ENCODE data around the gene CMPK2.

The CMPK2 gene

DNA sequence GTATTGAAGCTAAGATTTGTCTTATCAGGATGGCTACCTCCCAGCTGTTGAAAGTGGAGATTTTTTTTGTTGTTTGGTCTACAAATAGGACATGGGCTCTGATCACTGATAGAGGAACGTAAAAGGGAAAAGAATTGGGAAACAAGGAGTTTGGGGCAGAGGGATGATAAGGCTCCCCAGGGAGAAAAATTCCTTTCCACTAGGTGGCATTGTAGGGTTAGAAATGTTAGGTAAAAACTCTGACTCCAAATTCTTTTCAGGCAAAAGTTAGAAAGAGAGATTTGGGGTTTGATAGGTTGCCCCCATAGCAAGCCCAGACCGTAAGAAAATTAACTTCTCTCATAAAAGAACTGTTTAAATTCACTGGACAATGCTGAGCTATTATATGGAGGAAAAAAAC is 19.8 kb downstream of the CMPK2 start:
- in situ Hi-C loops (cut with MboI; ENCODE audit: low sequenced_read_pairs) = no loop called here

DNA sequence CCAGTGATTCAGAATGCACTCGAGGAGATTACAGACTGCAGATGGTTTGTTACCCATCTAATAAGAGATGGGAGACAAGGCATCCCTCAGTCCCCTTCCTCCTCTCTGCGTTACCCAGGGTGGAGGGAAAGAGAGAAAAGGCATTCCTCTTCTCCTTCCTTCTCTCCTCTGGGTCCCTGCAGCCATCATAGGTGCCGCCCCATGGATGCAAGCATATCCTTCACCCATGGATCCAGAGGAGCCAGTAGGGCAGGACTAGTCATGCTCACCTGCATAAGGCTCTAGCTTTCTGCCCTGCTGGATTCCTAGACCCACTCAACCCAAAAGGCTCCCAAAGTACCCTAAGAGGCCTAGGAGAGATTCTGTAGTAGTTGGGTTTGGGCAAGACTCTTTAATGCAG is 20.4 kb downstream of the CMPK2 start:
- in situ Hi-C loops (cut with MboI; ENCODE audit: low sequenced_read_pairs) = no loop called here

DNA sequence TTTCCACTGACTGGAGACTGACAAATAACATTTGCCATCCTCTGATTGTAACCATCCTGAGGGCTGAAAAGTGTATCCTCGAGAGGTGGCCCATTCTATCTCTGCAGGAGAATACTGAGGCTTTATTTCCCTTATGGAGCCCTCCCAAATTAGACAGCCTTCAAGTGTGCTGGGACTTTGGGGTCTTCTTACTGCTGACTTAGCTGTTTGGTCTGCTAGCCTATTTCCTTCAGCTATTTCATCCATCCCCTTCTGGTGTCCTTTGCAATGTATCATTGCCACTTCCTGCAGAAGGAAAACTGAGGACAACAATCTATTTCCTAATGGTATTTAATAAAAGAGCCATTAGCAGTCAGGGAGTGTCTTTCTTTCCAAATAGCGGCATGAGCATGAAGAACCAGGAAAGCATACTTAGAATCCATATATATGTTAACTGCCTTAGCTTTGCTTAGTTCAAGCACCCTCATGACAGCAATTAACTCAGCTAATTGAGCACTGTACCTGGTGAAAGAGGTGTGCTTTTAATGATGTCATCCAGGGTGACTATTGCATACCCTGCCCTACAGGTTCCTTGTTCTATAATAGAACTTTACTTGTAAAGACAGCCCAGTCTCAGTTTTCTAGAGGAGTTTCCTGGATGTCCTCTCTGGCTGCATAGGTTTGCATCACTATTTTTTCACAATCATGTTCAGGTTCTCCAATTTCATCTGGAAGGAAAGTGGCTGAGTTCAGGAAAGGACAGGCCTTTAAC is 24.0 kb downstream of the CMPK2 start:
- in situ Hi-C loops (cut with MboI; ENCODE audit: low sequenced_read_pairs) = no loop called here

DNA sequence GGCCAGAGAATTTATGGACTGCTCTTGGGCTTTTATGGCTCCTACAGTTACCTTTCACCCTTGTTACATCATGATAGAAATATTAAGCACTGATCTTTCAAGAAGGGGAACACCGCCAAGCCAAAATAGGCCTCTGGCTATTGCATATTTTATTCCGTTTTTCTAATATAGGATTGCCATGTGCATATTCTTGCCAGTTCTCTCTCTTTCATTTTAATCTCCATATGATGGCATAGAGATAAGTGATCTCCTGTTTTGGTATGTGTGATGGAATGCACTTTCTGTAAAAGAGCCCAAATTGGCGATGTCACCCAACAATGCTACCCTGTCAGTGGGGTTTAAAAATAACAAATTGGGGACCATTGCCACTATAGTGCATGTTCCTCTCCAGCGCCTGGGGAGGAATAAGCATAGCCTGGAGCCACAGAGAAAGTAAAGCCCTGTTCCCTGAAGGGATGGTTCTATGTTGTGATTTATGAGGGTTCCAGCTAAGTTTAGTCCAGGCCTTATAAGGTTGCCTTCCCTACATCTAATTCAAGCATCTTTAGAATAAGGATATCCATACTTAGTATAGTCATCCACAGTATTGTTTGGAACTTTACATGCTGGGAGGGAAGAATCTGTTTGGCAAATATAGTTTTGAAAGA is 26.9 kb downstream of the CMPK2 start:
- in situ Hi-C loops (cut with MboI; ENCODE audit: low sequenced_read_pairs) = no loop called here

DNA sequence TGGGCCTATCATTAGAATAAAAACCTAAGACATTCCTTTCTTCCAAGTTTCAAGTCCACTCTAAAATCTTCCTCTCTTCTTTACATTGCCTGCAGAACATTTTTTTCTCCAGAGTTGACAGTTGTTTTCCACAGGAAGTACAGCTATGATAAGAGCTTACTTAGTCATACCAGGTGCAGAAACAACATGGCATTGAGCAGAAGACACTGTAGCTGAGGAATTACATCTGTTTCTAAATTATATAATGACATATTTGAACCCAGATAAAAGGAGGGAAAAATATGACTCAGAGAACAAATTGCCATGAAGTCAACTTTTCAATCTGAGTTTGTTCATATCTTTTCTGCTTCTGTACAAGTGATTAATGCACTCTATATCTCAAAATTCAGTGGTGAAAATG is 30.2 kb downstream of the CMPK2 start:
- in situ Hi-C loops (cut with MboI; ENCODE audit: low sequenced_read_pairs) = no loop called here

DNA sequence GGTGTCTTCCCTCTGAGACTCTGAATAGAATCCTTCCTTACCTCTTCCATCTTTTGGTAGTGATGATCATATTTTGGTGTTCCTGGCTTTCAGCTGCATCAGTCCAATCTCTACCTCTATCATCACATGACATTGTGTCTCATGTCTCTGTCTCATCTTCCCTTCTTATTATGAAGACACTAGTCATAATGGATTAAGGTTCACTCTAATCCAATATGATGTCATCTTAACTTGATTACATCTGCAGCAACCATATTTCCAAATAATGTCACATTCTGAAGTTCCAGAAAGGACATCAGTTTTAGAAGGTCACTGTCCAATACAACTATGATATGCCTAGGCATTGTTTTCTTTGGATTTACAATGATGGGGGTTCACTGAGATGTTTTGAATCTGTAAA is 31.5 kb downstream of the CMPK2 start:
- in situ Hi-C loops (cut with MboI; ENCODE audit: low sequenced_read_pairs) = no loop called here

DNA sequence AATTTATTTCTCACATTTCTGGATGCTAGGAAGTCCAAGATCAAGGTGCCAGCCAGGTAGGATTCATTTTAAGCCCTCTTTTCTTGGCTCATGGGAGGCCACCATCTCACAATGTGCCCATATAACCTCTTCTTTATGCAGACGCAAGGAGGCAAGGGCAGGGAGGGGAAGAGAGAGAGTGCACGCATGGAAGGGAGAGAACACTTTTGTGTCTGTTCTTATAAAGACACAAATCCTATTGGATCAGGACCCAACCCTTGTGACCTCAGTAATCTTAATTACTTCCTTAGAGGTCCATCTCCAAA is 32.5 kb downstream of the CMPK2 start:
- in situ Hi-C loops (cut with MboI; ENCODE audit: low sequenced_read_pairs) = no loop called here

DNA sequence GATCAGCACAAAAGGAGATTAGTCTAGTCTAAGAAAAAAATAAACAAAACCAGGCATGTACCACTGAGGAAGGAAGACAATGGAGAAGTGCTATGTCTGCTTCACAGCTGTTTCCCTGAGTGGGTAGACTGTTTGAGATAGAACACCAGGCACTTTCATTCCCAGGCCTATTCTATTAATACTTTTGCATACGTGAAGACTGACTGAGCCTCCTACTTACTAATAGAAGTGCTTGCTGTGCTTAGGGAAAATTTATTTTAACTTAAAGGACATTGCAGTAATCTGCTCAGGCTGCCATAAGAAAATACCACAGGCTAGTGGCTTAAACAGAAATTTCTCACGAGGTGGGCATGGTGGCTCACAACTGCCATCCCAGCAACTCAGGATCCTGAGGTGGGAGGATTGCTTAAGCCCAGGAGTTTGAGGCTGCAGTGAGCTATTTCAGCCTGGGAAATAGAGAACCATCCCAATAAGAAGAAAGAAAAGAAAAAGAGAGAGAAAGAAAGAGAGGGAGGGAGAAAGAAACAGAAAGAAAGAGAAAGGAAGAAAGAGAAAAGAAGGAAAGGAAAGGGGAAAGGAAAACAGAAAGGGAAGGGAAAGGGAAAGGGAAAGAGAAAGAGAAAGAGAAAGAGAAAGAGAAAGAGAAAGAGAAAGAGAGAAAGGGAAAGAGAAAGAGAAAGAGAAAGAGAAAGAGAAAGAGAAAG is 33.0 kb downstream of the CMPK2 start:
- in situ Hi-C loops (cut with MboI; ENCODE audit: low sequenced_read_pairs) = no loop called here

DNA sequence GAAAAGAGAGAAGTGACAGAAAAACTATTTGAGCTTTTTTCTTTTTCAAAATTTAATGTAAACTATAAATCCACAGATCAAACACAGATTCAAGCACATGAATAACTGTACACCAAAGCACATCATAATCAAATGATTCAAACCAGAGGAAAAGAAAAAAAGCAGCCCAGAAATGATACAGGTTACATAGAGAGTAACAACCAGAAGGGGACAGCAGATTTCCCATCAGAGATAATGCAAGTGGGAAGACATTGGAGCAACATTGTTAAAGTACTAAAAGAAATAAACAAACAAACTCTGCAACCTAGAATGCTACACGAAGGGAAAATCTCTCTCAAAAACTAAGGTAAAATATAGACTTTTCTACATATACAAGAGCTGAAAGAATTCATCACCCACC is 34.5 kb downstream of the CMPK2 start:
- in situ Hi-C loops (cut with MboI; ENCODE audit: low sequenced_read_pairs) = no loop called here

DNA sequence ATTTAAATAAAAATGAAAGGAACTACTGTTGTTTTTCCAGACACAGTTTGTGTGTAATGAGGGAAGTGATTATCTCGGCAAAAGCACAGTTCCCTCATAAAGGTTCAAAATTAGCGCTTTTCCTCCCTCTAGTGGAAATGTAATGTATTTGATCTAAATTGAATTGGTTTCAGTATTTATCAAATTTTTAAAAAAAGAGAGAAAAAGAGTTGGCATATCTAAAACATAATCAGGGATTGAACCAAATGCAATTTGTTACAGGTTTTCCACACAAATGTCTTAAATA is 37.5 kb downstream of the CMPK2 start:
- in situ Hi-C loops (cut with MboI; ENCODE audit: low sequenced_read_pairs) = no loop called here

DNA sequence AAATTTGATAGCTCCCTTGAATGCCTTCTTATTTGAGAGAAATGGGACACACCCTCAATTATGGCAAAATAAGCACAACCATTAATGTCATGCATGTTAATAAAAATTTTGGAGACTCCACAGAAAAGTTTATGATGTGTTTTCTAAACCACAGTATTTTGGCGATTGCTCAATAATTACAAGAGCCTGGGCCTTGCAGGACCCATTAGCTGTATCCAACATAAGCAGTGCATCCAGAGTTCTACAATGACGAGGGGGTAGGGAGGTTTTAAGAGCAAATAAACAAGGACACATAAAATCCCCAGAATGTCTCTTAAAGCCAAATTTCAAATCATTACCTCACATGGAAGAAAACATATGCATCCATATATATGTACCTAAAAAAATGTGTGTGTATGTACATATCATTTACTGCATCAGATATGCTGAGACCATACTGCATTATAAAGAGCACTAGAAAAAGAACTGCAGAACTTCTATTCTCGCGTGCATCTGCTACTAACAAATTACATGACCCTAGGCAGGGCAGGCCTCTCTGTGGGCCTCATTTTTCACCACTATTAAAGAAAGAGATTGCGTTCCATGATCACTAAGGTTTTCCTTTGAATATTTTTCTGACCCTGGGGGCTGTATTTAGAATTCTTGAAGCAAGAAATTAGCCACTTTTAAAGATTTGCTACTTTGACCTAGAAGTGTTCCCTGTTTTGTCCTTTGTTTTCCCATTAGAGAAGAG is 38.0 kb downstream of the CMPK2 start:
- in situ Hi-C loops (cut with MboI; ENCODE audit: low sequenced_read_pairs) = no loop called here

DNA sequence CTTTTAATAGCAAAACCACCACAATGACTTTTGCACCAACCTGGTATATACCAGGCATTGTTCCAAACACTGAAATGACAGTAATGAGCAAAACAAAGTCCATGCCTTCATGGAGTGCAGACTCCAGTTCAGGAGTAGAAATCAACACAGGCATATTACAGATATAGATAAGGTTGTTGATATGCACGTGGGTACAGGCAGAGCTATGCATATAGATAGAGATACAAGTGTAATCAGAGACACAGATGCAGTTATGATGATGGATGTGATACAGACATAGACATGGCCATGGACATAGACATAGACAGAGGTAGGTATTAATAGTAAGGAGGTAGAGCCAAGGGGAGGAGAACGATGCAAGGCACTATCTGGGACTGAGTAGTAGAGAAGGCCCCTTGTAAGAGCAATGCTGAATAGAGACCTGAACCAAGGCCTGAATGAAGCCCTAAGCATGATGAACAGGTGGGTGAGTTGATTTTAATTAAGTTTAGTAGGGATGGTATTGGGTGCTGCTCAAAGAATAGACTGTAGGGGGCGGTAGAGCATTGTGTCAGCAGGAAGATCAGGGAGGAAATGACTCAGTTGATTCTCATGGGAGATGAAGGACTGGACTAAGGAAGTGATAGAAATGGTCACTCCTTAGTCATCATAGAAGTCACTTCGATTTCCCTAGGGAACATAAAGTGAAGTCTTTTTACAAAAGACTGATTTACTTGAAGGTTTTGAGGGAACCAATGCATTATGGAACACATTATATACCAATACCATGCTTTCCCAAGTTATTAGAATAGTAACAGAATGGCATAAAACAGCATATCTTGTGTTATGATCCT is 39.4 kb downstream of the CMPK2 start:
- in situ Hi-C loops (cut with MboI; ENCODE audit: low sequenced_read_pairs) = no loop called here

DNA sequence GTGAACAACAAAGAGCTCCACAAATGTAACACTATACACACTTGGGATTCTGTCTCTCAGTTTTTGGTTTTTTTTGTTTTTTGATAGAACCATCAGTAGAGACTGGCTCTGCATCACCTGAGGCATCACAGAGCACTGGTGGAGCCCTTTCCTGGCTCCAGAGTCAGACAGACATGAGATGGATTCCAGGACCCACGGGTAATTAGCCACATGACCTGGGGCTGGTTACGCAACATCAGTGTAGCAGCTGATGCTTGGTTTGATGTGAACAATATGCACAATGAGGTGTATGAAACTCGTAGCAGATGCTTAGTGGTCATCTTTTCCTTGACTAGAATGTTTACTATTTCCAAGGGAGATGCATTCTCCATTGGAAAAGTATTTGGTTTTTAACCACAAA is 40.7 kb downstream of the CMPK2 start:
- in situ Hi-C loops (cut with MboI; ENCODE audit: low sequenced_read_pairs) = no loop called here

DNA sequence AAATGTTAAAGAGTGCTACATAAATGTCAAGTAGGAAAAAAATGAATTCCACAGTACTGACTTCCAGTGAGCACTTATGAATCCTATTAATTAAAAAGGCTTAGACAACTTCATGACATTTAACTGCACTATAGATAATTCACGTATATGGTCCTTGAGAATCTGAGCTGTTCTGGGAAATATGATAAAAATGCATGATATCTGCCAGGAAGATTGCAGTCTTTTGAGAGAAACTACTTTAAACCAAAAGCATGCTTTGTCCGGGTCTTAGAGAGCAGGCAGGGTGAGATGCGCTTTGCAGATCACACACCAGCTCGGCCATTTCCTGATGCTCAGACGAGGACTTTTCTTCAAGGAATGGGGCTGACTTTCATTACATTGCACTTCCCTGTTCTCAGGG is 42.6 kb downstream of the CMPK2 start:
- in situ Hi-C loops (cut with MboI; ENCODE audit: low sequenced_read_pairs) = no loop called here

DNA sequence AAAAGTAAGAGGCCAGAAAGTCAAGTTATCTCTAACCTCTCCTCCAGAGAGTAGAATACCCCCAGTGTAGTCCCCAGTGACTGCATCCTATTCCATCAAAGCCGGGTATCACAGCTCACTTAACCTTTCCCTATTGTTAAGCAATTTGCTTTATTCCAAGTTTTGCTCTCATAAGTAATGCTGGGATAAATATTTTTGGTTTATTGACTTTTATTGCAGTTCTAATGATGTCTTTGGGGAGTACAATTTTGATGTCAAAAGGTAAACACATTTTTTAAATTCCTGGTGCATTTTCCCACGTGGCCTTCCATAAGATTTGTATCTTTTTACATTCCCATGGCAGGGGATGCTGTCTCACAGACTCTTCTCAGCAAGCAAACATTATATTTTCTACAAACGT is 43.3 kb downstream of the CMPK2 start:
- in situ Hi-C loops (cut with MboI; ENCODE audit: low sequenced_read_pairs) = no loop called here

DNA sequence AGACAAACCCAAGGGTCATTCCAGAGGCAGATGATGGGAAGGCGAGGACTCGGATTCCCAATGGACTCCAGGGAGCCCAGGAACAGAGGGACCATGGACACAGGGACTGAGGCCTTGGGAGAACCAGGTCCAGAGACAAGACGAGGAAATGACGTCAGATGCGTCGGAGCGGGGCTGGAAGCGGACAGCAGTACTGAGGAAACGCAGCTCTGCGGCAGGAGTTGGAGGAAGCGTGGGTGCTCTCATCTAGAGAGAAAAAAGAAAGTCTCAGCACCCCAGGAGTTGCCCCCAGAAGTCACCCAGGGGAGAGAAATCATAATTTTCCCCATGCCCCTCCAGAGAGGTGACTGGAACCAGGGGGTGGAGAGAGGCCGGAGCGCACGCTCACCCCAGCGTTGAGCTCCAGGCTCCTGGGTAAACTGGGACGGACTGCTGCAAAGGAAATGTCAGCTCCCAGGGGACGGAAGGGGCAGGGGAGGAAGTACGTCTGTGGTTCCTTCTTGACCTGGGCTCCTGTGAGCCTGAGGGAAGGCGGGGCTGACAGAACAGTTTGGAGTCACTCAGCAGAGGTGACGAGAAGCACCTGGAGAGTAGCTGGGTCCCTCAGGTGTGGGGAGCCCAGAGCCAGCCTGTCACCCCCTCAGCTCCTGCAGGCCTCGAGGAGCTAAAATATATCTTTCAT is 44.7 kb downstream of the CMPK2 start:
- in situ Hi-C loops (cut with MboI; ENCODE audit: low sequenced_read_pairs) = no loop called here

DNA sequence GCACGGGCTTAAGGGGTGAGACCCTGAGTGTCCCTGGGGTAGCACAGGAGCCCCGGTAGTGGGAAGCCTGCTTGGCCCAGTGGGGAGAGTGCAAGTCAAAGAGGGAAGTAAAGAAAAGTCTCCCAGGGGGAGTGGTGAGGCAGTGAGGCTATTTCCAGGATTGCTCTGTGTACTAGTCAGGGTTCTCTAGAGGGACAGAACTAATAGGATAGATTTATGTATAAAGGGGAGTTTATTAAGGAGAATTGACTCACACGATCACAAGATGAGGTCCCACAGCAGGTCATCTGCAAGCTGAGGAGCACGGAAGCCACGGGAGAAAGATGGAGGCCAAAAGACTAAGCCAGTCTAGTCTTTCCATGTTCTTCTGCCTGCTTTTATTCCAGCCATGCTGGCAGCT is 45.5 kb downstream of the CMPK2 start:
- in situ Hi-C loops (cut with MboI; ENCODE audit: low sequenced_read_pairs) = no loop called here

DNA sequence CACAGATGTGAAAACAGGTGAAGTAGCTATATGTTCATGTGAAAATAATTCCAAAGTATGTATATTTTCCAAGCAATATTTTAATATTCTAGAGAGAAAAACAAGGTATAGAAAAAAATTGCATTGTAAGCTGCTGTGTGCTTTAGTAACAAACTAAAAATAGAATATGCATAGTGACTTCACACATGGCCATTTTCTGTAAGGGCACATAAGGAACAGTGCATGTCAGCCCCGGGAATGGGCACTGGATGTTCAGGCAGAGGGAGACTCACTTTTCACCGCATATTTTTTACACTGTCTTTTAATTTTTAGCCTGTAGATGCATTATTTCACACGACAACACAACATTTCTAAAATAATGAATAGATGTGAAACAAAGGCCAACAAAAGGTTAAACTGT is 46.0 kb downstream of the CMPK2 start:
- in situ Hi-C loops (cut with MboI; ENCODE audit: low sequenced_read_pairs) = no loop called here

DNA sequence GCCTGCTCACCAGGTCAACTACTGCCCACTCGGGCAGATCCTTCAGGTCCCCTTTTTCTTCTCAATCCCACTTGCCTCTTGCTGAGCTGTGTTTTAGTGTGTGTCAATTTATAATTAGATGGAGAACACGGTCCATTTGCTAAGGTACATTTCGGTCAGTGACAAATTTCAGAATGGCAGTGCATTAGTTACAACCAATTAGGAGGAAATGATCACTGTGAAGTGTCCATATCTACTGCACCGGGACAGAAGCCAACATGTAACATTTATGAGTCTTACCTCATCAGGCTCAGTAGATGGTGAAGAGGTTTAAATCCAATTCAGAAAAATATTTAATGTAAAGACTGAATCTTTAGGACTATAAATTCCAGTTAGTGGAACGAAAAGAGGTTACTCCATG is 47.7 kb downstream of the CMPK2 start:
- in situ Hi-C loops (cut with MboI; ENCODE audit: low sequenced_read_pairs) = no loop called here

DNA sequence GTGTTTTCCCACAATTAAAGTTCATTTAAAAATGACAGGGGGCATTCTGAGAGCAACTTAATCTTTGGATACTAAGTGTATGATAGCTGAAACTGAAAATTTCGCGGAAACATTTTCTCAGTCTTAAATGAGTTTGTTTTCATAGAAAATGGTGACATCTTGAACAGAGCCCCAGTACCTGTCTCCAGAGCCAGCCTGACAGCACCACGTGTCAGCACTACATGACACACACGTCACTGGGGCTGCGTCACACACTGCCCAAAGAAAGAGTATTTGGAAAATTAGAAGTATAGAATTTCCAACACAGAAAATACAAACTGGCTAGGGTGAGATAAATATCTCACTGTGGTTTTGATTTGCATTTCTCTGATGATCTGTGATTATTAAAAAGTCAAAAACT is 50.8 kb downstream of the CMPK2 start:
- in situ Hi-C loops (cut with MboI; ENCODE audit: low sequenced_read_pairs) = no loop called here

DNA sequence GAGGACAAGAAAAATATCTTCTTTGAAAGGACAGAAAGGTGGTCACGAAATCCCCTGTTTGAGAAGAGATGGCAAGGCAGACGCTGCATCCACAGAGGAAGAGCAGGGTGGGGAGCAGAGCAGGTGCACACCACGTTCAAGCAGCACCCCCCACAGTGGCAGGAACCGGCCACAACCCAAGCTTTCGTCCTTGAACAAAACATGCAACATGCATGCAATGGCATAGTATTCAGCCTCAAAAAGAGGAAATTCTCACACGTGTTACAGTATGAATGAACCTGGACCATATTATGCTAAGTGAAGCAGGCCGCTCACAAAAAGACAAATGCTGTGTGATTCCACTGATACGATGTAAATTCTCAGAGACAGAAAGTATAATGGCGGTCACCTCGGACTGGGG is 51.4 kb downstream of the CMPK2 start:
- in situ Hi-C loops (cut with MboI; ENCODE audit: low sequenced_read_pairs) = no loop called here

Measured in HL-60/S4 treated with phorbol 12-myristate 13-acetate at 8.2 ng/mL for 4 days and 3 days (cell line).